GM18526 (cell line): ENCODE data around the gene KRTAP5-3.

ENCODE experiments used
- POLR2A ChIP-seq: IDR thresholded peaks from 3 replicates; pipeline ENCODE4 v1.6.1; 2011; ENCODE audit not compliant: insufficient read length; ENCODE audit errors: extremely low read depth

Gene KRTAP5-3

DNA sequence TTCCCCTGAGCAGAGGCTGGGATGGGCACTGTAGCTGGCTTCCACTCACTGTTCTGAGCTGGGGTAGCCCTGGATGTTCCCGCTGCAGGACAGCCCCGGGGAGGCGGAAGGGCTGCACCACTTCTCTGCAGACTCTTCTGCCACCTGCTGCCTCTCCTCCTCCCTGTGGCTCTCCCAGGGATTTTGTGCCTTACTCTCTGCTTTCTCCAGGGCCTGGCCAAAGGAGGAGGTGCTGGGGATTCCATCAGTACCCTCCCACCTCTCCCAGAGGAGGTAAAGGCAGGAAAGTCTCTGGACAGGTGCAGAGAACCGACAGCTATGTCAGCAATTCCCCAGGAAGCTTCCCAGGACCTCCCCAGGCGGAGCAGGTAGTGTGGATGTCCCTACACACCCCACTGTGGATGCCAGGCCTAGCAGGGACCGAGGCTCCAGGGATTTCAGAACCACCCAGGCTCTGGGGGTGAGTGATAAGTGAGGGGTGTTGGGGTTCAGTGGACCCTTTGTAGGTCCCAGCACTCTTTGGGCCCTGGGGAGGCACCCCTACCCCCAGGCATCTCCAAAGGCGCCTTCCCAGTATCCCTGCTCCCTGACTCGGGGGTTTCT is 47.5 kb downstream of the KRTAP5-3 start:
- no peak for TF ChIP-seq POLR2A

DNA sequence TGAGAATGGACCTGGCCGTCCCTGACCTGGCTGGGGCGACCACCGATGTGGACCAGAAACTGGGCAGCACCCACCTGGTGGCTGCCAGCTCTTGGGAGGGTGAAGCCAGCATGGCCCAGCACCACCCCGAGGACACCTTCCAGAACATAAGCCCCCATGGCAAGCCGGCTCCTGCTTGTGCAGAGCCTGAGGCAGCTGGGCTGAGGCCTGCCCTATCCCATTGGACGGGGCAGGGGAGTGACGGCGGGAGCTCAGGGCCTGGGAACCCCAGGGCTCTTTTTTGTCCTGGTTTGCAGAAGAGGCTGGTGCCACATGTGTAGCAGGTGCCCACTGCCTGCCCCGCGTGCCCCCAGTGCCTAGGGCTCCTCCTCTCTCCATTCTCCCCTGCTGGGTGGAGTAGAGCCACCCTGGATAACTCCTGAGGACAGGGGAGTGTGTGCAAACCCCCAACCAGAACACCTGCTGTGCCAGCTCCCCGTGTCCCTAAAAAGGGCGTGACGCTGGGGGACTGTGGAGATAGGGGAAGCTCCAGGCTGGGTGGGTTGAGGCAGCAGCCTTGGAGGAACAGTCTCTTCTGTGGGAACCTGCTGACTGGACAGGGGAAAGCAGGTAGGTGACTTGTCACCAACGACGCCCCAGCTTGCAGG is 48.1 kb downstream of the KRTAP5-3 start:
- TF ChIP-seq POLR2A, result no peak

DNA sequence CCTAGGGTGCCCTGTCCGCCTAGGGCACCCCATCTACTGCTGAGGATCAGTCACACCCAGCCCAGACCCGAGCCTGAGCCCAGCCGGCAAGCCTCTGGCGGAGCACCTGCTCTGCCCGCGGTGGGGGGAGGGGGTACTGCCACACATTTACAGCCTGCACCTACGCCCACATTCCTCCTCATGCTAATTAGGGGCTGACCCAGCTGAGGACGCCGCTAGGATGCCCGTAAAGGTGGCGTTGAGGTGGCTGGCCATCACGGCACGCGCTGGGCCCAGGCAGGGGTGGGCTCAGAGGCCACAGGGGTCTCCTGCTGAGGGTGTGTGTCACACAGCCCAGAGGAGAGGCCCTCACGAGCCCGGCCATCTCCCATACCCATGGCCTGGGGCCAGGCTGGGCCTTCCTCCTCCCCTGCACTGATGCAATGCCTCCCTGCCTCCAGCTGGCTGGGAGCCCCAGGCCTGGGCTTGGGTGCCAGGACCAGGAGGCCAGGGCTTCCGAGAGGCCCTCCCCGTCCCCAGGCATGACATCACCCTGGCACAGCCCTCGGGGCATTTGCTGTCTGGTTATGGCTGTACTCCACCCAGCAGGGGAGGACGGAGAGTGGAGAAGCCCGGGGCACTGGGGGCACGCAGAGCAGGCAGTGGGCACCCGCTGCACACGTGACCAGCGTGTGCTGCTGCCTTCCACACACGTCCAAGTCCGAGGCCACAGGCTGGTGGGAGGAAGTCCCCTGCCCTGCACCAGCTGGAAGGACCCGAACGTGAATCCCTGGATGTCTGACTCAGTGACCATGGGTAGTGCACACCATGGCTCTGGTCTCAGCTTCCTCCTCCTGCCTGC is 48.9 kb downstream of the KRTAP5-3 start:
- no peak for TF ChIP-seq POLR2A

DNA sequence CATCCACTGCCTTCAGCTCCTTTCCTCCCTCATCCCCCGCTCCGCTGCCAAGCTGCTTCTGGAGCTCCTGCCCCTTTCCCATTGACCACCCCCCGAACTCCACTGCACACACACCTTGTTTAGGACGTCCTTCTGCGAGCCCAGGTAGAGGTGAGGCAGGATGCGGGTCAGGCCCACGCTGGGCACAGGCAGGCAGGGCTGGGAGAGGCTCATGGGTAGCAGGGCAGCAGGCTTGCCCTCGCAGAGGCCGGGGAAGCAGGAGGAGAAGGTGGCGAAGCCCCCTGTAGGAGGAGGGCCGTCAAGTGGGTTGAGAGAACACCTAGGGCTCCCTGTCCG is 49.5 kb downstream of the KRTAP5-3 start:
- no peak for TF ChIP-seq POLR2A

DNA sequence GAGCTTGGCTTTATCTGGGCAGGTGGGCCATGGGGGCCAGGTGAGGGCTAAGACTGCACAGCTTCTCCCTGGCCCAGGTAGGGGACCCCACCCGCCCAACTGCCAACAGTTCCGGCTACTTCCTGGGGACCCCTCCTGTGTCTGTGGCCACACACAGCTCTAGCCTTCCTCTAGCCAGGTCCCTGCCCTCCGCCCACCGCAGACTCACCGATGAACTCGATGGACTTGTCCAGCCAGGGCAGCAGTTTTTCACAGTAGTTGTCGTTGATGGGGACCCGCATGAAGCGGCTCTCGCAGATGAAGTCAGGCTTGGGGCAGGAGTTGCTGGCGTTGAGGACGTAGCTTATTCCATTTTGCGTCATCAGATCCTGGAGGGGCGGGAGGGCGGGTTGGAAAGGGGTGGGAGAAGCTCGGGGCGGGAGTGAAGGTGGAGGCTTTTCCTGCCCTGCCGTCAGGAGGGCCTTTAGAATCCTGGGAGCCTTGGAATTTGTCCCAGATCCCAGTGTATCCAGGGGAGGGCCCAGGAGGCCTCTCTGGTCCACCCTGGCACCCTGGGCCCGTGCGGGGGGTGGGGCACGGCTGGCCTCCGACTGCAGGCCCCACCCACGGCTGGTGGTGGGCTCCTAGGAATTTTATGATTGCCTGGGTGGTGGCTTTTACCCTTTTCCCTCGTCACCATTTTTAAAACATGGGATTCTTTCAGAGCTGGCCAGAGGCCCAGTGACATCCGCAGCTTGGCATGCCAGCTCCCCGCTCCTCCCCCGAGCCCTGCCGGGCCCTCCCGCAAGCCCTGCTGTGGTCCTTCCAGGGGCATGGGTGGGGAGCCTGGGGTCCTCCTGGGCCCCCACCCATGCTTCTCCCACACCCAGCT is 50.1 kb downstream of the KRTAP5-3 start:
- TF ChIP-seq POLR2A, result no peak
